IMR-90 (cell line): Measurements from ENCODE around the gene LRTM1. TPM values are rescaled to one million over a fixed set of nuclear protein-coding genes. Genes with fewer than 3 reads are reported as not detected.

Experiments
- ATAC-seq: fragments of 200-7000 bp; cut with Tn5 transposase; 2 replicates; pipeline ENCODE4 v1.9.1; 2020; ENCODE audit warnings: low read depth, mild to moderate bottlenecking, moderate library complexity
- BruUV-seq: library from RNA; stranded (reverse); fragments of 400-500 nt; replicated peaks from 2 replicates; lab custom pipeline; 2021; lab: Mats Ljungman, UMichigan
- CTCF ChIA-PET: fragments of 300-600 bp; formaldehyde crosslinking; extraction: SDS; loops from one replicate; lab custom pipeline; 2021; ENCODE audit warnings: antibody characterized with exemption; lab: Yijun Ruan, JAX
- POLR2A ChIA-PET: fragments of 300-600 bp; sonication (Branson Sonifier 250); formaldehyde crosslinking; loops from one replicate; lab custom pipeline; 2022; ENCODE audit warnings: antibody characterized with exemption; ENCODE audit not compliant: unreplicated experiment; lab: Charles Lee
- DNase-seq: peaks from one replicate; pipeline ENCODE4 v3.0.0; 2013
- H2AFZ ChIP-seq: replicated peaks from 2 replicates; pipeline ENCODE3; 2013; ENCODE audit warnings: low read length, mild to moderate bottlenecking; ENCODE audit not compliant: poor library complexity
- H2AK5ac ChIP-seq: 2 replicates; pipeline ENCODE4 v1.6.1; 2013; ENCODE audit warnings: low read depth, low read length, inconsistent platforms
- H2AK9ac ChIP-seq: replicated peaks from 2 replicates; pipeline ENCODE3; 2013; ENCODE audit warnings: mild to moderate bottlenecking, low read depth, low read length, moderate library complexity; ENCODE audit not compliant: poor library complexity
- H2BK120ac ChIP-seq: 2 replicates; pipeline ENCODE4 v1.6.1; 2013; ENCODE audit warnings: low read depth, low read length, inconsistent platforms
- H2BK15ac ChIP-seq: 3 replicates; pipeline ENCODE4 v1.6.1; 2013; ENCODE audit warnings: low read depth, low read length, inconsistent platforms
- H2BK20ac ChIP-seq: 2 replicates; pipeline ENCODE4 v1.6.1; 2013; ENCODE audit warnings: low read depth, mild to moderate bottlenecking, inconsistent platforms, low read length, moderate library complexity
- H2BK5ac ChIP-seq: 2 replicates; pipeline ENCODE4 v1.6.1; 2013; ENCODE audit warnings: mild to moderate bottlenecking, low read depth, low read length, inconsistent platforms; ENCODE audit not compliant: poor library complexity, severe bottlenecking
- H3K14ac ChIP-seq: replicated peaks from 2 replicates; pipeline ENCODE4 v1.6.1; 2013; ENCODE audit warnings: low read depth, low read length, inconsistent platforms
- H3K18ac ChIP-seq: 2 replicates; pipeline ENCODE4 v1.6.1; 2013; ENCODE audit warnings: low read depth, low read length, control low read depth
- H3K23ac ChIP-seq: 2 replicates; pipeline ENCODE4 v1.6.1; 2013; ENCODE audit warnings: low read depth, low read length, inconsistent platforms
- H3K27ac ChIP-seq: 2 replicates; pipeline ENCODE4 v1.5.1; 2013; ENCODE audit warnings: mild to moderate bottlenecking, control low read depth, low read length; ENCODE audit not compliant: insufficient read depth
- H3K27me3 ChIP-seq: 2 replicates; pipeline ENCODE4 v1.6.1; 2013; ENCODE audit warnings: low read length; ENCODE audit not compliant: control insufficient read depth, insufficient read depth
- H3K36me3 ChIP-seq: 2 replicates; pipeline ENCODE4 v1.6.1; 2013; ENCODE audit warnings: low read length, mixed read lengths; ENCODE audit not compliant: control insufficient read depth, insufficient read depth
- H3K4ac ChIP-seq: 2 replicates; pipeline ENCODE4 v1.6.1; 2013; ENCODE audit warnings: low read depth, low read length, inconsistent platforms
- H3K4me1 ChIP-seq: 2 replicates; pipeline ENCODE4 v1.6.1; 2013; ENCODE audit warnings: low read length, mixed read lengths; ENCODE audit not compliant: control insufficient read depth, insufficient read depth
- H3K4me2 ChIP-seq: 2 replicates; pipeline ENCODE4 v1.6.1; 2013; ENCODE audit warnings: low read depth, mild to moderate bottlenecking, control low read depth, low read length, moderate library complexity
- H3K4me3 ChIP-seq: 2 replicates; pipeline ENCODE4 v1.5.1; 2013; ENCODE audit warnings: low read depth, mild to moderate bottlenecking, control low read depth, low read length, moderate library complexity; ENCODE audit not compliant: insufficient read depth
- H3K56ac ChIP-seq: 2 replicates; pipeline ENCODE4 v1.6.1; 2013; ENCODE audit warnings: low read length, inconsistent platforms; ENCODE audit not compliant: insufficient read depth; ENCODE audit errors: extremely low read depth
- H3K79me1 ChIP-seq, 2 experiments: 2 replicates each; pipeline ENCODE4 v1.6.1; 2013; ENCODE audit warnings: low read length in 2 of 2, inconsistent platforms in 1 of 2, low read depth in 1 of 2
- H3K9ac ChIP-seq: 2 replicates; pipeline ENCODE4 v1.6.1; 2013; ENCODE audit warnings: low read depth, low read length, control low read depth
- H3K9me1 ChIP-seq: 2 replicates; pipeline ENCODE4 v1.6.1; 2013; ENCODE audit warnings: low read length, inconsistent platforms; ENCODE audit not compliant: insufficient read depth
- H3K9me3 ChIP-seq: 2 replicates; pipeline ENCODE4 v1.6.1; 2013; ENCODE audit warnings: low read length; ENCODE audit not compliant: control insufficient read depth, insufficient read depth
- H4K20me1 ChIP-seq: 2 replicates; pipeline ENCODE4 v1.6.1; 2013; ENCODE audit warnings: low read length, inconsistent platforms; ENCODE audit not compliant: insufficient read depth
- H4K5ac ChIP-seq: 2 replicates; pipeline ENCODE4 v1.6.1; 2013; ENCODE audit warnings: mild to moderate bottlenecking, low read depth, low read length, control low read depth
- H4K8ac ChIP-seq, 2 experiments: 2 replicates each; pipeline ENCODE4 v1.6.1; 2013; ENCODE audit warnings: low read depth in 2 of 2, low read length in 2 of 2, control low read depth in 1 of 2, inconsistent platforms in 1 of 2
- H4K91ac ChIP-seq: 2 replicates; pipeline ENCODE4 v1.6.1; 2013; ENCODE audit warnings: low read depth, low read length, inconsistent platforms; ENCODE audit not compliant: insufficient read depth
- CEBPB ChIP-seq: IDR thresholded peaks from 2 replicates; pipeline ENCODE4 v1.6.1; 2012; ENCODE audit warnings: low read depth, low read length, improper control_type of control experiment
- CHD1 ChIP-seq: IDR thresholded peaks from 2 replicates; pipeline ENCODE4 v1.6.1; 2012; ENCODE audit warnings: low read depth, low read length, improper control_type of control experiment
- MAFK ChIP-seq: IDR thresholded peaks from 2 replicates; pipeline ENCODE4 v1.6.1; 2012; ENCODE audit warnings: low read depth, low read length, improper control_type of control experiment
- NFE2L2 ChIP-seq: fragments of 150-350 bp; IDR thresholded peaks from 2 replicates; pipeline ENCODE4 v1.6.1; 2016; ENCODE audit warnings: low read depth, mild to moderate bottlenecking, low read length
- RAD21 ChIP-seq: IDR thresholded peaks from 2 replicates; pipeline ENCODE4 v1.6.1; 2012; ENCODE audit warnings: low read length, improper control_type of control experiment
- RCOR1 ChIP-seq: IDR thresholded peaks from 2 replicates; pipeline ENCODE4 v1.6.1; 2012; ENCODE audit warnings: mild to moderate bottlenecking, low read length, improper control_type of control experiment; ENCODE audit not compliant: insufficient replicate concordance
- RFX5 ChIP-seq: IDR thresholded peaks from 2 replicates; pipeline ENCODE4 v1.8.0; 2012; ENCODE audit warnings: low read depth, mild to moderate bottlenecking, low read length, moderate library complexity
- SMC3 ChIP-seq: fragments of 150-350 bp; IDR thresholded peaks from 2 replicates; pipeline ENCODE4 v1.6.1; 2016; ENCODE audit warnings: low read depth, mild to moderate bottlenecking, antibody characterized with exemption, low read length, moderate library complexity
- USF2 ChIP-seq: fragments of 150-350 bp; IDR thresholded peaks from 2 replicates; pipeline ENCODE4 v1.6.1; 2017; ENCODE audit warnings: mild to moderate bottlenecking, antibody characterized with exemption, low read length, low read depth
- WGBS, 2 experiments: methylation state at CpG; one replicate each; pipeline versions ENCODE4 v1.1.5 to v1.1.7; 2013; ENCODE audit warnings: missing lambda C conversion rate in 2 of 2; ENCODE audit not compliant: insufficient read length in 1 of 2; ENCODE audit errors: extremely low coverage in 2 of 2; 5-methylcytosine and 5-hydroxymethylcytosine counted together
- dilution Hi-C: fragments of 300-500 bp; cut with HindIII; formaldehyde crosslinking; loops from one replicate; pipeline ENCODE4 v1.14.3; 2018; ENCODE audit warnings: low sequenced_read_pairs; ENCODE audit not compliant: unreplicated experiment
- in situ Hi-C: fragments of 300-500 bp; cut with MboI; formaldehyde crosslinking; loops from 3 replicates; pipeline ENCODE4 v1.14.3; 2019; ENCODE audit warnings: low sequenced_read_pairs, inconsistent platforms, mixed read lengths
- intact Hi-C: fragments of 100-400 bp; cut with micrococcal nuclease; formaldehyde crosslinking; loops from 2 replicates; pipeline ENCODE4 v1.10.0; 2022
- polyA plus RNA-seq, 3 experiments: library from polyadenylated mRNA; depleted of rRNA; stranded (reverse); fragments of >200 nt; gene quantifications; 2 replicates each; pipeline ENCODE4 v1.2.3, GENCODE V29; 2012; ENCODE audit warnings: low replicate concordance in 1 of 3
- total RNA-seq: library from RNA; depleted of rRNA; stranded (reverse); fragments of >200 nt; gene quantifications from 2 replicates; pipeline ENCODE4 v1.2.3, GENCODE V29; 2012

Gene LRTM1
- total and polyA plus RNA-seq, 2 of the 4 experiments (the other 2 are of a cell fraction): not detected

- Histone ChIP-seq H4K91ac (no peak overlapping the region), H3K4me2 (no peak overlapping the region), H2BK120ac (no peak overlapping the region), H2AFZ (no peak overlapping the region), H3K79me1 (no peaks in the 10 kb centered on the region), H3K4ac (no peak overlapping the region), H4K5ac (no peak overlapping the region), H3K18ac (no peak overlapping the region), H2BK20ac (no peak overlapping the region), H3K9ac (no peak overlapping the region), H2BK15ac (0 out of 3 replicates have a peak overlapping the region, but pooled peaks have one; percentile 6), H3K27ac (no peak overlapping the region), H3K56ac (no peak overlapping the region), H3K9me1 (peaks cover 13% of the 10 kb centered on the region), H3K23ac (no peak overlapping the region), H3K36me3 (no peaks in the 10 kb centered on the region), H2BK5ac (no peak overlapping the region), H2AK9ac (no peak overlapping the region), H3K4me1 (peaks cover 16% of the 10 kb centered on the region), H4K8ac (no peak overlapping the region), H2AK5ac (no peak overlapping the region), H3K9me3 (no peaks in the 10 kb centered on the region), H3K4me3 (no peak overlapping the region), H3K27me3 (no peaks in the 10 kb centered on the region), H3K14ac (no peak overlapping the region; the same call in 1 of the 2 replicates), H4K20me1 (no peaks in the 10 kb centered on the region)
- ChIA-PET POLR2A (no interaction called here), CTCF (no interaction called here)
- intact Hi-C loops: no loop called here
- BruUV-seq: no TSS peak
- dilution Hi-C loops: no loop called here
- in situ Hi-C loops: no loop called here
- DNase-seq: no peak
- TF ChIP-seq SMC3 (no peak), NFE2L2 (no peak), USF2 (no peak), MAFK (no peak), CEBPB (no peak), RCOR1 (no peak), CHD1 (no peak), RFX5 (no peak), RAD21 (no peak)
- WGBS, 2 experiments: 100% methylated on average over 4 of the region's 4 CpGs; no CpG with 5 or more reads in 1 of the 2 experiments
- no peak for ATAC-seq
Observed at GRCh38 chr3:54895613-54896012, 32.2 kb downstream of the LRTM1 start.
